ENCODE measurements around the gene CACNG1. TPM values are rescaled to one million over a fixed set of nuclear protein-coding genes. Genes with fewer than 3 reads are reported as not detected.

Gene CACNG1
- total and polyA plus RNA-seq, 2 donors (not counting 3 experiments of a cell fraction or from before 2014, with no cell fraction given): not detected

DNA sequence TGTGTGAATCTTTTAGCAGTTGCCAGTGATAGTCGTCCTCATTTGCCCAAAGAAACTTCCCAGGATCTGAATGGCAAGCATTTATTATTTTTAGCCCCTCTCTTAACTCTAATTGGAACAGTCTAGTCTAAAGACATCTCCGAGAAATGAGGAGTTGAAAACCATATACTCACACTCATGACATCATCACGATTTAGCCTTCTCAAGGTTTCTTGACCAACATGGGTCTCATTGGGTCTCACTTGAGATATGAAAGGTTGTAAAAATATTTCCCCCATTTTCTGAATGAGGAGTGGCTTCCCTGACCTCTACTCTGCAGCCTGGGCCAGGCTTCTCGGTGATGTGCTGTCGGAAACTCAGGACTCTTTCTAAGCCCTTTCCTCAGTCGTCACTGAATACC is 37.1 kb upstream of the CACNG1 start:
- Histone ChIP-seq H3K27ac (ENCODE audit: insufficient read depth, low read depth, low read length) (no peak overlapping the region), H3K4me2 (ENCODE audit: insufficient read depth, low read length) (no peak overlapping the region), H3K27me3 (ENCODE audit: control insufficient read depth in 2 of 2, insufficient read depth in 2 of 2, low read length in 2 of 2) (no peaks in the 10 kb centered on the region), H2AFZ (ENCODE audit: low read depth, low read length) (no peak overlapping the region), H3K9me1 (replicated peaks; ENCODE audit: control insufficient read depth, extremely low read depth, insufficient read depth, low read length) (no peaks in the 10 kb centered on the region), H3K36me3 (ENCODE audit: control insufficient read depth in 2 of 2, extremely low read depth in 1 of 2, insufficient read depth in 2 of 2, low read length in 2 of 2) (no peaks in the 10 kb centered on the region), H3K9ac (replicated peaks; ENCODE audit: extremely low read depth, insufficient read depth, low read length) (no peak overlapping the region), H3K4me3 (replicated peaks in 1 of 3; ENCODE audit: insufficient read depth in 1 of 3, low read depth in 1 of 3, low read length in 3 of 3) (no peak overlapping the region), H3K9me3 (replicated peaks; ENCODE audit: control insufficient read depth, insufficient read depth, low read length) (no peaks in the 10 kb centered on the region), H3K4me1 (ENCODE audit: control insufficient read depth, extremely low read depth, insufficient read depth, low read length) (no peaks in the 10 kb centered on the region), H4K20me1 (replicated peaks; ENCODE audit: control insufficient read depth, extremely low read depth, insufficient read depth, low read length) (no peaks in the 10 kb centered on the region), H3K79me2 (ENCODE audit: control insufficient read depth, insufficient read depth, low read length) (no peaks in the 10 kb centered on the region)
- dilution Hi-C loops (cut with MboI; ENCODE audit: extremely low pct_ligation_motif_present, low sequenced_read_pairs): no loop called here
- ChIA-PET CTCF (no interaction called here), POLR2A (no interaction called here)
- intact Hi-C loops (cut with micrococcal nuclease): no loop called here
- TF ChIP-seq JUN (IDR thresholded peaks at IDR 0.05; ENCODE audit: borderline replicate concordance, insufficient read depth, insufficient read length, low read depth) (no peak), EZH2 (IDR thresholded peaks at IDR 0.05; ENCODE audit: borderline replicate concordance, low read depth, low read length, severe bottlenecking) (no peak), MYC (IDR thresholded peaks at IDR 0.05; ENCODE audit: low read depth, low read length) (no peak), GATA2 (IDR thresholded peaks at IDR 0.05; ENCODE audit: insufficient read depth, insufficient read length, low read depth, low read length) (no peak), POLR2AphosphoS5 (IDR thresholded peaks at IDR 0.05; ENCODE audit: insufficient read depth, low read depth, low read length) (no peak), POLR2A (IDR thresholded peaks at IDR 0.05; ENCODE audit: low read depth, low read length) (no peak), FOS (IDR thresholded peaks at IDR 0.05; ENCODE audit: borderline replicate concordance, insufficient read depth, low read length) (no peak), MAX (IDR thresholded peaks at IDR 0.05; ENCODE audit: insufficient read depth, insufficient read length) (no peak)
- TF ChIP-seq, protein P1, sequence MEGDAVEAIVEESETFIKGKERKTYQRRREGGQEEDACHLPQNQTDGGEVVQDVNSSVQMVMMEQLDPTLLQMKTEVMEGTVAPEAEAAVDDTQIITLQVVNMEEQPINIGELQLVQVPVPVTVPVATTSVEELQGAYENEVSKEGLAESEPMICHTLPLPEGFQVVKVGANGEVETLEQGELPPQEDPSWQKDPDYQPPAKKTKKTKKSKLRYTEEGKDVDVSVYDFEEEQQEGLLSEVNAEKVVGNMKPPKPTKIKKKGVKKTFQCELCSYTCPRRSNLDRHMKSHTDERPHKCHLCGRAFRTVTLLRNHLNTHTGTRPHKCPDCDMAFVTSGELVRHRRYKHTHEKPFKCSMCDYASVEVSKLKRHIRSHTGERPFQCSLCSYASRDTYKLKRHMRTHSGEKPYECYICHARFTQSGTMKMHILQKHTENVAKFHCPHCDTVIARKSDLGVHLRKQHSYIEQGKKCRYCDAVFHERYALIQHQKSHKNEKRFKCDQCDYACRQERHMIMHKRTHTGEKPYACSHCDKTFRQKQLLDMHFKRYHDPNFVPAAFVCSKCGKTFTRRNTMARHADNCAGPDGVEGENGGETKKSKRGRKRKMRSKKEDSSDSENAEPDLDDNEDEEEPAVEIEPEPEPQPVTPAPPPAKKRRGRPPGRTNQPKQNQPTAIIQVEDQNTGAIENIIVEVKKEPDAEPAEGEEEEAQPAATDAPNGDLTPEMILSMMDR (IDR thresholded peaks at IDR 0.05; ENCODE audit: extremely low read depth in 1 of 2, insufficient read depth in 1 of 2, low read depth in 1 of 2, low read length in 2 of 2): no peak
- FAIRE-seq (no peak), DNase-seq (ENCODE audit: low read depth, low spot score) (no peak)
- no TSS peak for BruUV-seq (replicated peaks)

Data from endothelial cell of umbilical vein (primary cell).